ENCODE data around the gene PCDHGC5.

DNA sequence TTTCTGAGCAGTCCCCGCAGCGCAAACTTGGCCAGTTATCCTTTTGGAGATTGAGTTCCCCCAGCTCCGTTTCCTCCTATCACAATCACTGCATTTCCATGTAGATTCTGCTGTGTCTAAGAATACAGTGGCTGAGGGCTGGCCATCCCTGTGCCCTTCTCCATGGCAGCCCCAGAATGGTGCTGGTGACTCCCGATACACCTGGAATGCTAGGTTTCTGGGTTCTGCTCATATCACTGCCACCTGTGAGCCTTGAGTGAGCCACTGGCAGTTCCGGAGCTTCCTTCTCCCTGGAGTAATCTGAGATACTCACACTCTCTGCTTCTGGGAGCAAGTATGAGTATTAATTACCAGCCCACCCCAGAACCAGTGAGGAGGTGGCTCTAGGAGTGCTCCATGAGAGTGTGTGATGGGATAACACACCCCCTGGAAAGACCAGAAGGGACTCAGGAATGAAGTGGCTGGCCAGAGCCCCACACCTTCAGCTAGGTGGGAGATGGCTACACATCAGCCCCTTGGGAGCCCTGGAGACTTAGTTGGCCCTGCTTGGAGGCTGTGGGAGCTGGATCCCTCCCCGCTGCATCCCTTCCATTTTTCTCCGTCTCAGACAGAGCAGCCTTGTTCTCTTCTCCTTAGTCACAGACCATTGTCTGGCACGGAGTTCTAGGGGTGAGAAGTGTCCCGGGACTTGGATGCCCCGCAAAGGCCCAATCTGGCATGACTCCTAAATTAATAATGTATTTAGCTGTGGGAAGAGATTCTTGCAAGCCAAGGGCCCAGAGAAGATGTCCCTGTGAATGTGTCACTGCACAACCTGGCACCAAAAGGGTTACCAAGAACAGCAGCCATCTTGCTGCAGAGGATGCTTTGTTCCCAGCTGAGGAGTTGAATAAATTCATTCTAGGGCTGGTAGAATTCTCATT is 4.9 kb downstream of the PCDHGC5 start:
- TF ChIP-seq EZH2phosphoT487 (IDR thresholded peaks at IDR 0.05; ENCODE audit: insufficient read depth, low read depth), result no peak
- no peak for TF ChIP-seq EZH2 (IDR thresholded peaks at IDR 0.05; ENCODE audit: insufficient read depth, poor library complexity, severe bottlenecking)
